HG03135 (cell line): ENCODE data around the gene AATK.
A peak's percentile ranks its signal among the peaks of the same experiment; 100 is the strongest.

Source experiments
- ATAC-seq: cut with Tn5 transposase; IDR thresholded peaks from one replicate; pipeline ENCODE4 v1.9.1; 2021; ENCODE audit warnings: mild to moderate bottlenecking, moderate library complexity; ENCODE audit not compliant: unreplicated experiment

The AATK gene

DNA sequence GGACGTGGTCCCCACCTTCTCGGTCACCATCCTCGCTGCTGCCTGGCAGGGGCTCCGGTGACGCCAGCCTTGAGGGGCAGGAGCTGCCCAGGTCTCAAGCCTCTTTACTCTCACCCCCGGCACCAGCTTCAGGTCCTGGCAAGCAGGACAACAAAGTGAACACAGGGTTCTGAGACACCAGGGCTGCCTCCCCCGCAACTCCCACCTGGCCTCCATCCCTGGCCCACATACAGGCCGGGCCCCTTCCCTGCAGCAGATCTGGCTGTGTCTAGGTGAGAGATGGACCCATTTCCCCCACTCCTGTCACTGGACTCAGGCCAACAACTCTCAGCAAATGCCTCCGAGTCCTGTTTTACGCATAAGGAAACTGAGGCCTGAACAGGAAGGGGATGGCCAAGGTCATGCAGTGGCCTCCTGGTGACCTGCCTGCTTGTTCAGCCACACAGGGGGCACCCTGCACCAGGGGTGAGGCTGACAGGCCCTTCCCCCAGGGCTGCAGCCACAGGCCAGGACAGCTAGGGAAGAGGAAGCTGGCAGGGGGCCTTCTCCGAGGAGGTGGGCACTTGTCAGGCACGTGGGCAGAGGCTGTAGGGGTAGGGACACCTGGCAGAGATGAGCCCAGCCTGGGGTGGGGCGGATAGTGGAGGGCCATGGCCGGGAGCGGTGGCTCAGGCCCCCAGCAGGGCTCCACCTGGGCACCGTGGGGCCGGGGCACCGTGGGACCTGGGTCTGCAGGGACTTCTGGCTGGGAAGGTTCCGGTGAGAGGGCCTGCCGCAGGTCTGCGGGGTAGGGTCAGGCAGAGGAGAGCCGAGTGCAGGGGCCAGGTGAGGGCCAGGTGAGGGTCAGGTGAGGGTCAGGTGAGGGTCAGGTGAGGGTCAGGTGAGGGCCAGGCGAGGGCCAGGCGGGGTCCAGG lies 47.5 kb downstream of the AATK start:
- ATAC-seq: no peak

DNA sequence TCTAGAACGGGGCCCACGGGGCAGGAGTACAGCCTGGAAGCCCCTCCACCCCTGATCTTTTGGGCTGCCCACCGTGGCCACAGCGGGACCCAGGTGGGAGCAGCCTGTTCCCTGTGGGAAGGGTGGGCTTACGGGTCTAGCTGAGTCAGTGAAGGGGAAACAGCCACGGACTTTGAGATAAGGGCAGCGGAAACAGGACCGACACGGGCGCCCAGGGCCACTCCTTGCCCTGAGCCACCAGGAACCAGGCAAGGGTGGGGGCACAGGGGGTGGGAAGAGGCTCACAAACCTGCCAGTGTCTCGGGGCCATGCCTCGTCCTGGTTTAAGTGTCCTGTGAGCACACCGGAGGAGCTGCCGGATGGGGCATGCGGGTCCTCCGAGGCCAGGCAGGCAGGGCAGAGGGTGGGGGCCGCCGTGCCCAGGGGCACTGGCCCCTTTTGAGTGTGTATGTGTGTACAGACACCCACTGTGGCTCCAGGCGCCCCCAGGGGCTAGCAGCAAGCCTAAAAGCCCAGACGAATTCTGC lies 48.3 kb downstream of the AATK start:
- no peak for ATAC-seq

DNA sequence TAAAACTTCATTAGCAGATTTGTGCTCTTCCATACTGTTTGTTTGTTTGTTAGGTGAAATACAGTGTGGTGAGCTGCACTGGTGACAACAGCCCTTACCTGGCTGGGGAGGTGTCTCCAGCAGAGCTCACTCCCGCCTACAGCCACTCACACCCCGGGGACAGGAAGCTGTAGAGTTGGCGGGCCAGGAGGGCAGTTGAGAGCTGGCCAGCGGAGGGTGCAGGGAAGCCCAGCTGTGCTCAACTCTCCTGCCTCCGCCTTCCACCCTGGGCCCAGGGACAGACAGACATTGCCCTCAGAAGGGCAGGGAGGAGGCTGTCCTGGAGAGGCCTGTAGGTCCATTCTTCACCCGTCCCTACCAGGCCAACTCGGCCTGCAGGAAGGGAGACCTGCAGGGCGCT lies 49.3 kb downstream of the AATK start:
- ATAC-seq: no peak

DNA sequence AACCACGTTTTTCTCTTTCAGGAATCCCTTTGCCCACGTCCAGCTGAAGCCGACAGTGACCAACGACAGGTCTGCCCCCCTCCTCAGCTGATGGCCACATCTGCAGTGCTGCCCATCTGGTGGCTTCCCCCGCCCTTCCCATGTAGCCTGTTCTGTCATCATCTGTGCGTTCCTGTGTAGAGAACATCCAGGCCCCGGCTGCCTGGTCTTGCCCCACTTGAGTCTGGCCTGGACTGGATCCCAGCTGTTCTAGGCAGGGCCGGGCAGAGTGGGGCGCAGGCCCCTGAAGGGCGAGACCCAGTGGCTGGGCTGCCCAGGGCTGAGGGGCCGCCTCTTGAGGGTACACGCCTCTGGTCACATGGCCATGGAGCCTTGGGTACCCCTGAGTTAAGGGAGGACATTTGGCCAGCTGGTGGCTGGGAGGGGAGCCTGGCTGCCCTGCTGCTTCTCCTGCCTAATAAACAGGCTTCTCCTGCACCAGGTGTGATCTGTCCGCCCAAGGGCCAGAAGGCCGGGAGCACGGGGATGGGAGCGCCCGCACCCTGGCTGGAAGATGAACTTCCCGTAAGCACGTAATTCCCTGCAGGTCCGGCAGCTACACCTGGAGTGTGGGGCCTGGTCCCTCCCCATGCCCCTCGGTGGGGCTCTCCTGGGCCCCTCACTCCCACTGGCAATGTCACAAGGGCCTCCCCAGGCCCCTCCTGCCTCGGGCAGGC lies 50.1 kb downstream of the AATK start:
- no peak for ATAC-seq

DNA sequence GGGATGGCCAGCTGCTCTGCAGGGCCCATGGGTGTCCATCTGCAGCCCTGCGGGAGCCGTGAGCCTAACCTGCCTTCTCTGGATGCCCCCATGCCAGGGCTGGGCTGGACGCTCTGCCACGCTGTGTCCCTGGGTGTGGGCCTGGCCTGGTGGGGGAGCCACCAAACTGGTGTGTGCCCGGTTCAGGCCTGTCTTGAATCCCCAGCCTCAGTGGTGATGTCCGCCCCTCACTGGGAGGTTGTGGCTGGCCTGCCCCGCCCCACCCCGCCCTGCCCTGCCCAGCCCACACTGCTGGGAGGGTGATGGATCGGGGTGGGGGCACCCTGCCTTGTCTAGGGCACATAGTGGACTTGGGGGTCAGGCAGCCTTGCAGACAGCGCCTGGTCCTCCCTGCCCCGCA lies 50.8 kb downstream of the AATK start:
- ATAC-seq: no peak

DNA sequence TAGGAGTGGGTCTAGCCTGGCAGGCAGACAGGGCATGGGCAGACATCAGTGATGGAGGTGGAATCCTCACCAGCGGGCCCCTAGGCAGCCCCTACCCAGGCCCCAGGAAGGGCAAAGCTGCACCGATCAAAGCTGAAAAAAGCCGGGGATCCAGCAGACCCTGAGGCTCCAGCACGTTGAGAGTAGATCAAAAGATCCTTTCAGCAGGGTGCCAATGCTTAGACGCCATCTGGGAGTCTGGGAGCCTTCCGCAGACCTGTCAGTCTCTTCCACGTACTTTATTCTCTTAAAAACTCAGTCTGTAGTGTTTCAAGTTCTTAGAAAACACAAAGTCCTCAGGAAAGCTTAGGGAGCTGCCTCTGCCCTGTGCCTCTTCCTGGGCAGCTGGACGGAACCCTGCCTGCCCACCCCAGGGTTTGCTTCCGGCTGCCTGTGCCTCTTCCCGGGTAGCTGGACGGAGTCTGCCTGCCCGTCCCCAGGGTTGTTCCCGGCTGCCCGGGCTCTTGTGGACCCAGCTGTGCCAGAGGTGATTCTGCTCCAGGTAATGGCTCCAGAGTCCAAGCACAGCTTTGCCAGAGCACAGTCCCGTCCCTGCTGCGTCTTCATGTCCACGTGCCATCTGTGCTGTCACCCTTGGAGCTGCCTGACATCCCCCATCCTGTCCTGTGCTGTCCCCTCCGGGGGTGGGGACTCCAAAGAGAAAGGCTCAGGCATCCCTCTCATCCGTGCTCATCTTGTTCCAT lies 51.5 kb downstream of the AATK start:
- no peak for ATAC-seq

DNA sequence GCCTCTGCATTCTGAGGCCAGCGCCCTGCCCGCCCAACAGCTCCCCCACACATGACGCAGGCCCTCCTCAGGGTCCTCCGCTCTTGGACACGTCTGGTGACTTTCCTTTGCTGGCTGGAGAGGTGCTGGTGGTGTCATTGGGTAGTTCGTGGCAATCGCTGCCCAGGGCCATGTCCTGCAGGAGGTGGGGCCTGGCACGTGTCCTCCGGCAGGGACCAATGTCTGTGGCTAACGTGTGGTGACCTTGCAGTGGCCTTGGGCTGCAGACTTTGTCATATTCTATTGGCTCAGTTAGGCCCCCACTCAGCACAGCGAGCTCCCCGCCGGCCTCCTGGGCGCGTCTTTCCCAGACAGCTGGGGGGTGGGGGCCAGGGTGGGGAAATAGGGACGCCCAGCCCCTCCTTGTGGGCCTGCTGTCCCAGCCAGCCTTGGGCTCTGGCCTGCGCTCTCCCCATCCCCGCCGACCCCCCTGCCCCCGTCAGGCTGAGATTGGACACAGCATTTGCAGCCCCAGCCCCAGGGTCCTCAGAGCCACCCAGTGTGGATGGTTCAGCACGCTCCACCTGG lies 52.8 kb downstream of the AATK start:
- ATAC-seq: no peak

DNA sequence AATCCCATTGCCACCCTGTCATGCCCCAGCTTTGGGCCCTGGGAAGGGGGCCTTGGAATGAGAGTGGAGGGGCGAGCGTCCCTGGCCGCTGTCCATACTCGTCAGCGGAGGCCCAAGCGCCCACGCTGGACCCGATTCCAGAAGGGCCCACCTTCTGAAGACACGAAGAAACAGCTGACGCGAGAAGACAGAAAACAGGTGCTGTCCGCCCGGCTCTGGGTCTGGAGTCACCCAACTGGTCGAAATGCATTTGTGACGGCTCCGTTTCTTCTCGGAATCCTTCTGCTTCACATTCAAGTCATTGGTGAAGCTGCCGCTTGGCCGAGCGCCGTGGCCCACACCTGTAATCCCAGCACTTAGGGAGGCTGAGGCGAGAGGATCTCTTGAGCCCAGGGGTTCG lies 53.6 kb downstream of the AATK start:
- no peak for ATAC-seq

DNA sequence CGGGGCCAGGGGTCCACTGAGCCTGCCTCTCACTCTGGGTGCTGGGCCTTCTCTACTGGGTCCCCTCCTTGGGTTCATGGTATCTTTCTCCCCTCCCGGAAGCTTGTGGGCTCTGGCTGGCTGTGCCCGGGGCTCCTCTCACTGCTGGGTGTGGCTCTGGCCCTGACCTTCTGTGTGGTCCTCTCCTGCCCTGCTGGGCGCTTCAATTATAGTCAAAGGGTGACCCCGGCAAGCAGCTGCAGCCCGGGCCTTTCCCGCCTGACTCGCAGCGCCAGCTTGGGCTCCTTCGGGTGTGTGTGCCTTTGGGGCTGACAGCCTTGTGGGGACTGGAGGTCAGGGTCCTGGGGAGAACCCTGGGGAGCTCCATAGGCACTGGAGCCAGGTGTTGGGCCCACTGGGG lies 55.0 kb downstream of the AATK start:
- ATAC-seq: no peak

DNA sequence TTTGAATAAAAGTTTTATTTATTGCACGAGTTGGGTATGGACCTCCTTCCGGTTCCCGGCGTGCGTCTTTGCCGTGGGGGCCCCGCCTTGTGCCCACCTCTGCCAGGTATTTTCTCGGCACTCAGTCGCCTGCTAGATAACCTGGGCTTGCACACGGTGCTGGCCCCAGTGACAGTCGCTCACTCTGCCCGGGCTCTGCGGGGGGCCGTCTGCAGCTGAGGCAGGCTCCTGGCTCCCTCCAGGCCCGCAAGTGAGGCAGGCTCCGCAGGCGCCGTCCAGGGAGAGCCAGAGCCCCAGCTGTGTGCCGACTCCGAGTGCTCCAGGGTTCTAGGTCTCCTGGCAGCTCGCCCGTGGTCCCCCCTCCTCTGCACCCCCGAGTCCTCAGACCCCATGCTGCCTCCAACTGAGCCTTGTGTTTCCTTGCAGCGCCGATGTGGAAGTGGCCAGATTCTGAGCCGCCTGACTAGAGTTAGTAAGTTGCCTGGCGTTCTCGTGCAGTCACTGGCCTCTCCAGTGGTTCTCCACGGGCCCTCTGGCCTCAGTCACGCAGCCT lies 55.5 kb downstream of the AATK start:
- ATAC-seq: no peak

DNA sequence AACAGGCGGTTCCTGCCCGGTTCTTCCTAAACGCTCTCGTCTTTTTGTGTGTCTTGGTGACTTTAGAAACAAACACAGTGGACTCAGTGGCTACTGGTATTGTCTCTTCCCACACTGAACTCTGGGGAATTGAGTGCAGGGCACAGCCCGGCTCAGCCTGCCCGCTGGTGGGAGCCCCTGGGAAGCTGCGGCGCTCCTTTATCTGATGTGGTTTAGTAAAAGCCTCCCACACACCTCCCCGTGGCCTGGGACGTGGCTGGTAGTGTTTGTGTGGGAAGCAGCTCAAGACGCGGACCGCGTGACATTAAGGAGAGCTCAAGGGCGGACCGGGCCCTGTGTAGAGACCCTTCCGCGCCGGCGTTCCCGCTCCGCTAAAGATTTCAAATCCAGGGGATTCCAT lies 56.1 kb downstream of the AATK start:
- no peak for ATAC-seq

DNA sequence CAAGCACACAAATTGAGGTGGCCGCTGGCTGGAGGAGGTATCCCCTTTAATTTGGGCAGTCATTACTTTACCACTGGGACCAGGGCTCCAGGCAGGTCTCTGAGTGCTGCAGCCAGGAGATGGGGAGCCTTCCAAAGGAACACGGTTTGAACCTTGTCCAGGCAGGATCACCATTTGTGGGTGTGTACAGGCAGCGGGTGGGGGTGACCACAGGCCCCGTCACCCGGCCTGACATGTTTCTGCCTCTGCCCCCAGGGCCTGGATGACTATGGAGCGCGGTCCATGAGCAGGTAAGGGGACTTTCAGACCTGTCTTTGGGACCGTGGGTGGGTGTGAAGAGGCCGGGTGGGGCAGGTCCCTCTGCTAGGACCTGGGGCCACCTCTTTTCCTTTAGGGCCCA lies 57.8 kb downstream of the AATK start:
- no peak for ATAC-seq

DNA sequence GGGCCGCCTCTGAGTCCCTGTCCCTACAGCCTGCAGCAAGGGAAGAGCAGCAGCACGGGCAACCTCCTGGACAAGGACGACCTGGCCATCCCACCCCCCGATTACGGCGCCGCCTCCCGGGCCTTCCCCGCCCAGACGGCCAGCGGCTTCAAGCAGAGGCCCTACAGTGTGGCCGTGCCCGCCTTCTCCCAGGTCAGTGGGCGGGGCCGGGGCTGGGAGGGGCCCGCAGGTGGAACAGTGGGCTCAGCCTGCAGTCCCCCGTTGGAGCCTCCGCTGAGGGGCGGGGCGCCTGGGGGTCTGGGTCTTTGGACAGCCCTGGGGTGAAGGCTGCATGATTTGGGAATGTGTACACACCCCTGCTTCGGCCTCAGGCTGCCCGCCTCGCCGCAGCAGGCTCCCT lies 59.3 kb downstream of the AATK start:
- no peak for ATAC-seq

DNA sequence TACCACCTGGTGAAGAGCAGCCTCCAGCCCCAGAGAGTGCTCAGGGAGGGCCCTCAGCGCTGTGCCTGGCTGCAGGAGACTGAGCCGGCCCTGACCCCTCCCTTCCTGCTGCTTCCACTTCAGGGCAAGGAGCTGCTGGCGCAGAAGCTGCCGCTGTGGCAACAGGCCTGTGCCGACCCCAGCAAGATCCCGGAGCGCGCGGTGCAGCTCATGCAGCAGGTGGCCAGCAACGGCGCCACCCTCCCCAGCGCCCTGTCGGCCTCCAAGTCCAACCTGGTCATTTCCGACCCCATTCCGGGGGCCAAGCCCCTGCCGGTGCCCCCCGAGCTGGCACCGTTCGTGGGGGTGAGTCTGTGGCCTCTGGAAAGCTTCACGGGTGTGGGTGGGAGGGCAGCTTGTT lies 62.6 kb downstream of the AATK start:
- no peak for ATAC-seq

DNA sequence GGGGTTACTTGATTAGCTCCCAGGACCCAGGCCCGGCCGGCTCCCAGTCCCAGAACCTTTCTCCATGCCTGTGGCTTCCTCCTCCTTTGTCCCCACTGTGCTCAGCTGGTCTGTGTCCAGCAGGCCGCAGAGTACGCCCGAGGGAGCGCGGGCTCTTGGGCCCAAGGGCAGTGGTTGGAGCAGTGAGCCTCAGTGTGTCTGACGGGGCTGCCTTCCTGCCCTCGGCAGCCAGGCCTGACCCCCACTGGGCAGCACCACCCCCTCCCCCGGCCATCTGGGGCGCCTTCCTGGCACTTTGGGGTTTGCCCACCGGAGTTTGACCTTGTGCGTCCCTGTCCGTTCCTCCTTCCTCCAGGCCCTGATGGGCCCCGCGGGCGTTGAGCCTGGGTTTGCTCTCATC lies 63.2 kb downstream of the AATK start:
- no peak for ATAC-seq

DNA sequence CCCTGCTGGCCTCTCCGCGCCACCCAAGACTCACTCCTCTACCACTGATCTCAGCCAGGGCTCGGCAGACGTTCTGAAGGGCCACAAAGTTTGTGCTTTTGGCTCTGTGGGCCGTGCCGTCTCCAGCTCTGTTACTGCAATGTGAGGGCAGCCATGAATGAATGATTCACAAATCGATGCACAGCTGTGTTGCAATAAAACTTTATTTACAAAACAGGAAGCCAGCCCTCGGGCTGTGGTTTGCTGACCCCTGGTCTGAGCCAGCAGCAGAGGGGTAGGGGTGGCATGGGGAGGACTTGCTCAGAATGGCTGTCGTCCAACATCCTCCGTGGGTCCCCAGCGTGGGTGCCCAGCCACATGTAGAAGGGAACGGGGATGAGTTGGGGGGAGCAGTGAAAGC lies 63.7 kb downstream of the AATK start:
- ATAC-seq: no peak

DNA sequence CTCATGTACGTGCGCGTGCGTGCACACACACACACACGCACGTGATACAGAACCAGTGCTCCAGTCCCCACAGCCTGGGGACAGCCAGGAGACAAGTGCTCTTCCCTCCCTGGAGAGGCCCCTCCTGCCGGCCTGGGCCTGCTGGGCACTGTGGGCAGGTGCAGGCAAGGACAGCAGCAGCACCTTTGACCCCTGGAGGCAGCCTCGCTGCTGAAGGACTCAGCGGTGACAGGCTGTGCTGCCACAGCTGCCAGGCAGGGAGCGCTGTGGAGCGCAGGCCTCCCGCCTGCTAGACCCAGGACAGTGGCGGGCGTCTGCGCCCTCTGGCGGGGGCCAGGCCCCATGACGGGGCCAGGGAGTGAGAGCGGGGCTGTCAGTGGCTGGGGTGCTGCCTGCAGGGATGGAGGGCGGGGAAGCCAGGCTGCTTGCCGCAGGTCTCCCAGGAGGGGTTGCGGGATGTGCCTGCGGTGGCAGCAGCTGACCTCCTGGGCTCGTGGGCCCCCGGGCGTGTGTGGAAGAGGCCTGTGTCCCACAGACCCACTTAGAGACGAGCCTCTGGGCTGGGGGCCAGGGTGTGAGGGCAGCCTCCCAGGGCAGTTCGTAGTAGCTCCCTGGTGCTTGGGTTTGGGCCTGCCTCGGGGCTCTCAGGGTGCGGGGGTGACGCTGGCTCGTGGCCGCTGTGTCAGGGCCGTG lies 64.3 kb downstream of the AATK start:
- peak; percentile 93 for ATAC-seq

DNA sequence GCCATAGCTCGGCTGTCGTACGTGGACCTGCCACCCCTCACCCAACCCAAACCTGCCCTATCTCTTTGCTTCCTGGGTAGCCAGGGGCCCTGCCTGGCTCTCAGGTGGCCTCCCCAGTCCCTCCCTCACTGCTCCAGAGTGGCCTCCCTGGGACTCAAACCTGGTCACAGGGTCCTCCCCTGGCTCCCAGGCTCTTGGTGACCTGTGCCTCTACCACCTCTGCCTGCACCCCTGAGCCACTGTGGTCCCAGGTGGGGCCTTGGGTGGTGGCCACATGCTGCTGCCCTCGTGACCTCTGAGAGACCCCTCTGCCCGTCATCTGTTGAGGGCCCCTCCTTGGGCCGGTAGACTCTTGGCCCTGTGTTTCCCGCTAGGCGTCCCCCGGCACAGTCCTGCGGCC lies 65.4 kb downstream of the AATK start:
- no peak for ATAC-seq

DNA sequence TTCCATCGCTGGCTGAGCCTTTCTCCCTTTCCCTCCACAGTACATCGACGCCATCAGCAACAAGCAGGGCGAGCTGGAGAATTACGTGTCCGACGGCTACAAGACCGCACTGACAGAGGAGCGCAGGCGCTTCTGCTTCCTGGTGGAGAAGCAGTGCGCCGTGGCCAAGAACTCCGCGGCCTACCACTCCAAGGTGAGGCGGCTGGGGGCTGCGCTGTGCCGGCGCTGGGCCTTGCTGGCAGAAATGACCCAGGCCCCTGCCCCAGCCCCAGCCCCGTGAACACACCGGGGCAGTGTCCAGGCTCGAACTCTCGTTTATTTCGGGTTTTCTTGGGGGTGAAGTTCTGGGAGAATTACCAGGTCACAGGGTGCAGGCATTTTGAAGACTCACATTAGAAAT lies 66.1 kb downstream of the AATK start:
- ATAC-seq: no peak

DNA sequence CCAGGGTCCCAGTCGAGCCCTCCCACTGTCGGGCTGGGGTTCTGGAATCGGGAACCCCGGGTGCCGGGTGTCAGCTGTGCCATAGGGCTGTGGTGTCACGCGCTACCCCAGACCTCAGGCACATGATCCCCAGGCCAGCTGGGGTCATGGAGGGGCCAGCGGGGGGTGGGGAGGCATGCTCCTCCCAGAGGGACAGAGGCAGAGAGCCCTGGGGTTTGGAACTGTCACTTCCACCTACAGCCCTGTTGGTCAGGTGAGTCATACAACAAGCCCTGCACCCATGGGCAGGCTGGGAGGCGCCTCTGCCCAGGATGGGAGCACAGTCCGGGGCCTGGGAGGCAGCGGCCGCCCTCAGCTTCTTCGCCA lies 68.1 kb downstream of the AATK start:
- ATAC-seq: no peak
